NCI-H2029 treated with DMSO at 0.1 percent for 48 hours (cell line): ENCODE measurements around the gene ZNF837.
A peak's percentile ranks its signal among the peaks of the same experiment; 100 is the strongest.

Experiments used
- DNase-seq: peaks from one replicate; lab custom pipeline; 2025; lab: John Stamatoyannopoulos, UW

The ZNF837 gene

DNA sequence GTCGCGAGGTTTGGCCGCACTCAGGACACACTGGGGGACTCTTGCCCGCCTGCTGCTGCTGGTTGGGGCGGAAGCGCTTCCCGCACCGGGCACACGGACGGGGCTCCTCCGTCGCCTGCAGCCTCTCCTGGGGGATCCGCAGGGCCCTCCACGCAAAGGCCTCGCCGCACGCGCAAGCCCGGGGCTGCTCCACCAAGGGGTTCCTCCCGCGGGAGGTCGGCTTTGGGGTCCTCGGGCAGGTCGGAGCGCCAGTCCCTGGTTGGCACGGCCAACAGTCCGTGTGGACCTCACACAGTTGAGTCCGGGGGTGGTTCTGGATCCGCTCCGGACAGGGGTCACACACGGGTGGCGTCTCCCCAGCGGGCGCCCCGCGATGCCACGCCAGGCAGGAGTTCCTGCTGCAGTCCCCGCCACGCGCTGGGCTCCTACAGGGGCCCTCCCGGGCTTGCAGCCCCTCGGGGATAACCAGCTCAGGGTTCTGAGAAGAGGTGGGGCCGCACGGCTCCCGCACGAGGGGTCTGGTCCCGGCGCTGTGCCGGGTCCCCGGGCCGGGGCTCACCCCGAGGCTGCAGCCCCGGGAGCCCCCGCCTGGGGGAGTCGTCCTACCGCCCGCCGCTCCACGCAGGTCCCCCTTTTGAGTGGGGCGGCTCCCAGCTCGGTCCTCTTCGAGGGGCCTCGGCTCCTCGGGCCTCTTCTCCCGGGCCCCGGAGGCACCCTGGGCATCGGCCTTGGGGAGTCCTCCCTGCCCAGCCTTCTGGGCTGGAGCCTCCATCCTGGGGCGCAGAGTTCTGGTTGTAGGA lies 12.1 kb downstream of the ZNF837 start:
- no peak for DNase-seq

- DNase-seq = no peak
Measured at GRCh38 chr19:58367698-58368454, 13.0 kb downstream of the ZNF837 start.

GRCh38 chr19:58366585-58367430 lies 14.0 kb downstream of the ZNF837 start:
- no peak for DNase-seq

DNA sequence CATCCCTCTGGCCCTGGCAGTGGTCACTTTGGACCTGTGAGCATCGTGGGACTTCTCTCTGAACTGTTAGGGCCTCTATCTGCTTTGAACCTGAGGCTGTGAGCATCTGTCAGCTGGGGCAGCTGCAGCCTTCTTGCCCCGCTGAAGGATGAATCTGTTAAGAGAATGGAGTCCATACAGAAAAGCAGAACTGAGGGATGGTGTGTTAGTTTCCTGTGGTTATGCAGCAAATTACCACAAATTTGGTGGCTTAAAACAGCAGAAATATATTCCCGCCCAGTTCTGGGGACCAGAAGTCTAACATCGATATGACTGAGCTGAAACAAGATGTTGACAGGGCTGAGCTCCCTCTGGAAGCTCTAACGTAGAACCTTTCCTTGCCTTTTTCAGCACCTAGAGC lies 16.7 kb downstream of the ZNF837 start:
- DNase-seq = no peak

- peak; percentile 76 for DNase-seq
Measured at GRCh38 chr19:58362272-58362994, 18.4 kb downstream of the ZNF837 start, which contains the start of gene ZNF497. ZNF497 (minus strand) TSS chr19:58362751; CDS start chr19:58357635, 5,116 bp downstream.

GRCh38 chr19:58361900-58362271 lies 18.9 kb downstream of the ZNF837 start:
- DNase-seq = peak; percentile 25

GRCh38 chr19:58357481-58358145 lies 23.2 kb downstream of the ZNF837 start:
- no peak for DNase-seq

DNA sequence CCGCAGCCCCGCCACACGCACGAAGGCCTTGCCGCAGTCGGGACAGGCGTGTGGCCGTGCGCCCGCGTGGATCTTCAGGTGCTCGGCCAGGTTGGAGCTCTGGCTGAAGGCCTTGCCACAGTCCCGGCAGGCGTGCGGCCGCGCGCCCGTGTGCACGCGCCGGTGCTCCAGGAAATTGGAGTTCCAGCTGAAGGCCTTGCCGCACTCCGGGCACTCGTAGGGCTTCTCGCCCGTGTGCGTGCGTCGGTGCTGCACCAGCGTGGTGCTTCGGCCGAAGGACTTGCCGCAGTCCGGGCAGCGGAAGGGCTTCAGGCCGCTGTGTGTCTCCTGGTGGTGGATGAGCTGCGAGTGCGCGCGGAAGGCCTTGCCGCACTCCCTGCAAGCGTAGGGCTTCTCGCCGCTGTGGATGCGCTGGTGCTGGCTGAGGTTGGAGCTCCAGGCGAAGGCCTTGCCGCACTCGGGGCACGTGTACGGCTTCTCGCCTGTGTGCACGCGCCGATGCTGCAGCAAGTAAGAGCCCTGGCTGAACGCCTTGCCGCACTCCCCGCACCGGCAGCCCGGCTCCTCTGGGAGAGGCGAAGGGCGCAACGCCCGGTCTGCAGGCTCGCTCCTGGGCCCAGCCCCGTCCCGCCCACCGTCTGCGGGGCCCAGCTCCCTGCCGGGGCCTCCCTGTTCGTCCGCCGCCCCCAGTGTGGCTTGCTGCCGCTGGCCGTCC lies 23.9 kb downstream of the ZNF837 start:
- DNase-seq = no peak

- no peak for DNase-seq
Measured at GRCh38 chr19:58355908-58356765, 24.7 kb downstream of the ZNF837 start.

DNA sequence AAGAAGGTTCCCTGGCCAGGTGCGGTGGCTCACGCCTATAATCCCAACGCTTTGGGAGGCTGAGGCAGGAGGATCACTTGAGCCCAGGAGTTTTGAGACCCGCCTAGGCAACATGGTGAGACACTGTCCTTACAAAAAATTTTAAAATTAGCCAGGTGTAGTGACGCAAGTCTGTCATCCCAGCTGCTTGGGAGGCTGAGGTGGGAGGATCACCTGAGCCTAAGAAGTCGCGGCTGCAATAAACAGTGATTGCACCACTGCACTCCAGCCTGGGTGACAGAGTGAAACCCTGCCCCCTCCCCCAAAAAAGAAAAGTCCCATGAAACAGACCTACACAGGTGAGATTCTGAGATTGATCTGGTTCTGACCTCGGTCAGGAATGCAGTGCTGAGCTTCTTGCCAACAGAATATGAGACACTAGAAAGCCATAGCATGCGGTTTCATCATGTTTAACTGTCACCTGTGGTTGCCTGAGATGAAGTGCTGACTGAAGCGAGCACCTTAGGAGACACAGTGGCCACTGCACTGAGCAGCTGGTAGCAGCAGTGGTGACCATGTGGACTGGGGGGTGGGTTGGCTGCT lies 25.5 kb downstream of the ZNF837 start:
- no peak for DNase-seq

DNA sequence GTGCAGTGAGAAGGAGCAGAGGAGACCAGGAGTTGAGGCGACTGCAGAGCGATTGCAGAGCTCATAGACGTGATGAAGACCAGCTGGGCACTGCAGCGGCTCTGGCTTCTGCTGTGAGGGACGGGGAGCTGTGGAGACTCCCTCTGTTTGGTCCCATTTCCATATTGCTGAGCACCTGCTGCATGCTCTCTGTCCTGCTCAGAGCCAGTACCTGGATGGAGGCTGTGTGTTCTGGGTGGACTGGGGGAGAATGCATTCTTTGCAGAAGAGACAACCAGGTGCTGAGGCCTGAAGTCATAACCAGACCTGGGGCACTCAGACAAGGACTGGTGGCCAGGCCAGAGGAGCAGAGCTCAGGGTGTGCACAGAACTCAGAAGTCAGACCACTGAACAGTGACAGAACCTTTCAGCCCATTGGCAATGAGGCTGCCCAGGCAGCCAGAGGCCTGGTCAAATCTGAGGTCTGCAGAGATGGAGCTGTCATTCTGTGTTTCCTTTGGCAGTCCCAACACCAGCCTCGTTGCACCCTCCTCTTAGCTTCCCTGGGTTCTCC lies 26.3 kb downstream of the ZNF837 start:
- DNase-seq = no peak

DNA sequence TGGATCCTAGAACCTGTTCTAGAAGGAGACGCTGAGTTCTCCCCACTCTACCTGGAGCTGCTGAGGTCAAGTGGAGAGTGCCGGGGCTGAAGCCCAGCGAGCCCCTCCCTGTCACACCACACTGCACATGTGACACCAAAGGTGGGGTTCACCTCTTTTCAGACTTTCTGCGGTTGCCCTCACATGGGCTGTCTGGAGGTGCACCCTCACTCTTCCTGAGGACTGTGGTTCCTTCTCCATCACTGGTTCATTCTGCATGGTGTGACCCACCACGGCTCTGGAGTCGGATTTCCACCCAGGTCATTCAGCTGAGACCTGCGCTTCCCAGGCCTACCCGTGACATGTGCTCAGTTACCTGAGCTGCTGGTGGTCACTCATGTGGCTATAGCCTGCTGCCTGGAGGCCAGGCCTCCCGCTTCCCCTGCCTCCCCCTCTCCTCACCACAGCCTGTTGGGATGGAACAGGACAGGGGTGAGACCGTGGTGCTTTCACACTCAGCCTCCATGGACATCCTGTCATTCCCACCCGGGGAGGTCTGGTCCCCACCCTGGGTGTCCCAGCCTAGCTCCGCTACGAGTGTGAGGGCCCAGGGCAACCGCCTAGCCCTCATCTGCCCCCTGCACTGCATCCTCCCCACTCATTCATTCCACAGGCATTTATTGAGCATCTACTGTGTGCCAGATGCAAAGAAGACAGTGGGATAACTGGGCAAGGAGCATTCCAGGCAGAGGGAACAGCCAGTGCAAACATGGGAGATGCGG lies 26.9 kb downstream of the ZNF837 start:
- no peak for DNase-seq

DNA sequence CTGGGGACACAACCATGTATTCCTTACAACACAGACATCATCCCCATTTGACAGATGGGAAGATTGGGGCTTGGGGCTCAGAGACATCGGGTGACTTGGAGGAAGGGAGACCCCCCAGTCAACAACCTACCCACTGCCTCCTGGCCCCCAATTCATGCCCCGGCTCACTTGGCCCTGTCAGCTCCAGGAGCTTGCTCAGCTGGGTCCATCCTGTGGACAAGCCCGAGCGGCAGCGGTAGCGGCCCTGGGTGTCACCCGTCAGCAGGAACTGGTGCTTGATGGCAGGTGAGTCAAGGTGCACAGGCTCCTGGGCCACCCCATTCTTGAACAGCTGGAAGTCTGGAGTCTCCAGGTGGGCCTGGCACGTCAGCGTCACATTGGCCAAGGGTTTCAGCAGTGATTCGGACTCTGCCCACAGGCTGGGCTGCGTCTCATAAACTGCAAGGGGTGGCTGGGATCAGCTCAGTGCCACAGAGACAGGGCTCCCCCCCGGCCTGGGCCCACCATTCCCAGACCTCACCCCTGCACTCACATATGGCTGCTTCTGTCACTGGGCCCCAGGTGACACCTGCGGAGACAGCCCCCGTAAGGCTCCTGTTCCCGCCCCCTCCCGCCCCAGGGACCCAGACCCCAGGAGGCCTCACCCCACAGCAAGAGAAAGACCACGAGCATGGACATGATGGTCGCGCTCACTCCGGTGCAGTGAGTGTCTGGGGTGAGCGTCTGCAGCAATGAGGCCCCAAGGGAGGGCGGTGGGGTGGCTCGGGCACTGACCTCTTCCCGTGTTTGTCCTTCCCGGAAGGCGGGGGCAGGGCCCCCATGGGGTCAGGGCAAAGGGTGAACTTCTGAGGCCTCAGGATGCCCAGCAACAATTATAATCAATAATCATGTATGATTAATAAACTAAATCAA lies 27.8 kb downstream of the ZNF837 start, which contains the start of gene A1BG:
TSS of gene A1BG (minus strand) at position 733 of the 912 bp plus-strand sequence. CDS start at position 678, 55 bp downstream.
- no peak for DNase-seq

GRCh38 chr19:58351990-58352755 lies 28.7 kb downstream of the ZNF837 start:
- no peak for DNase-seq

- DNase-seq = no peak
Measured at GRCh38 chr19:58351558-58351878, 29.3 kb downstream of the ZNF837 start.

GRCh38 chr19:58350871-58351557 lies 29.8 kb downstream of the ZNF837 start:
- DNase-seq = no peak
